Gastrocnemius medialis (tissue), 4 donors: Measurements from ENCODE around the gene HEATR5B.

ENCODE experiments used
- CTCF ChIP-seq, 5 experiments: fragments of 450-650 bp in 3 of 5; fragments of 200-600 bp in 2 of 5; sonication (generic) in 2 of 5; IDR thresholded peaks in 4 of 5; conservative IDR thresholded peaks in 1 of 5; 1 replicate in 4 of 5; 2 replicates in 1 of 5; pipeline ENCODE4 v1.5.1; 2016 to 2019; ENCODE audit warnings: antibody characterized with exemption in 5 of 5, mild to moderate bottlenecking in 3 of 5, moderate library complexity in 3 of 5
- POLR2A ChIP-seq, 2 donors: fragments of 450-650 bp; IDR thresholded peaks; one replicate each; pipeline ENCODE4 v1.6.1; 2017; ENCODE audit warnings: antibody characterized with exemption in 2 of 2, mild to moderate bottlenecking in 2 of 2, moderate library complexity in 2 of 2

DNA sequence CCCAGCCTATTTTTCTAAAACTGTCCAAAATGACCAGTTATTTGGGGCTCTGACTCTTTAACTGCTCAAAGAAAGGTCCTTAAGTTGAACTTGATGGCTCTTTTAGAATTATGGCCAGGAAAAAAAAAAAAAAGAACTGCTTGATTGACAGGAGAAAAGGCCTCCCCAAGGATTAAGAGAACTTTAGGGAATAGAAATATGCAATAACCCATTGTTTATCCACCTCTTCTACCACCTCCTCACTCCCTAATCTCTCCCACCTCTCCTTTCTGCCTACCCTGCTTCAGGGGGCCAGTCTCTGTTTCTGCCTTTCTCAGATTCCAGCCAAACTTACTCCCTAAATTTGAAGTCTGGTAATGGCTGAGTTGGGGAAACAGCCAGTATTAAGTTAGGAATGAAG, 112.2 kb downstream of the HEATR5B start:
- no peak for TF ChIP-seq CTCF (IDR thresholded peaks at IDR 0.05 in 4 of 5, conservative IDR thresholded peaks at IDR 0.05 in 1 of 5)
- TF ChIP-seq POLR2A (IDR thresholded peaks at IDR 0.05): no peak
